Measurements from ENCODE around the gene SNX30.
A peak's percentile ranks its signal among the peaks of the same experiment; 100 is the strongest.
"Not testable (repeated sequence)": the region's sequence is repeated elsewhere in the genome, so short reads cannot be mapped to it uniquely, and the experiment has no call there.

SNX30 gene

GRCh38 chr9:112750016-112750763, at the start of gene SNX30:
SNX30 (plus strand) TSS chr9:112750760; CDS start chr9:112751002, 242 bp downstream.
- peak; percentile 78 to 94 (median 94) for DNase-seq

GRCh38 chr9:112703304-112703703, 47.3 kb upstream of the SNX30 start:
- no peak for DNase-seq

- DNase-seq: peak in 1 of 3 experiments; percentile 37
Measured at GRCh38 chr9:112705768-112706427, 44.7 kb upstream of the SNX30 start.

- peak in 1 of 3 experiments; percentile 31 for DNase-seq
Measured at GRCh38 chr9:112711050-112711689, 39.4 kb upstream of the SNX30 start.

- DNase-seq: no peak
Measured at GRCh38 chr9:112712678-112713077, 37.9 kb upstream of the SNX30 start.

GRCh38 chr9:112717661-112718331, 32.8 kb upstream of the SNX30 start, which contains the start of gene INIP:
INIP (minus strand) TSS chr9:112718117; CDS start chr9:112716485, 1,632 bp downstream.
- peak; percentile 93 to 99 (median 98) for DNase-seq

GRCh38 chr9:112719241-112719691, 31.3 kb upstream of the SNX30 start:
- DNase-seq: no peak

- DNase-seq: no peak
Measured at GRCh38 chr9:112719696-112720095, 30.9 kb upstream of the SNX30 start.

- no peak for DNase-seq
Measured at GRCh38 chr9:112720113-112720780, 30.3 kb upstream of the SNX30 start.

- DNase-seq: not testable (repeated sequence)
Measured at GRCh38 chr9:112722749-112723148, 27.8 kb upstream of the SNX30 start.

- no peak for DNase-seq
Measured at GRCh38 chr9:112725961-112726360, 24.6 kb upstream of the SNX30 start.

- no peak for DNase-seq
Measured at GRCh38 chr9:112726428-112726827, 24.1 kb upstream of the SNX30 start.

GRCh38 chr9:112728401-112728800, 22.2 kb upstream of the SNX30 start:
- no peak for DNase-seq

GRCh38 chr9:112731971-112732370, 18.6 kb upstream of the SNX30 start:
- DNase-seq: no peak

GRCh38 chr9:112734892-112735291, 15.7 kb upstream of the SNX30 start:
- no peak for DNase-seq

- DNase-seq: no peak
Measured at GRCh38 chr9:112743216-112743836, 7.2 kb upstream of the SNX30 start.

GRCh38 chr9:112744177-112744576, 6.4 kb upstream of the SNX30 start:
- no peak for DNase-seq

GRCh38 chr9:112747094-112747493, 3.5 kb upstream of the SNX30 start:
- DNase-seq: no peak

- no peak for DNase-seq
Measured at GRCh38 chr9:112750764-112751055, 150 bp downstream of the SNX30 start.

GRCh38 chr9:112751056-112751795, 666 bp downstream of the SNX30 start:
- DNase-seq: peak; percentile 35 to 69 (median 68)

- no peak for DNase-seq
Measured at GRCh38 chr9:112752334-112753125, 2.0 kb downstream of the SNX30 start.

All from NCI-H1417 (cell line).